ENCODE results near the gene HERC2.
"Not testable (repeated sequence)": the region's sequence is repeated elsewhere in the genome, so short reads cannot be mapped to it uniquely, and the experiment has no call there.

The HERC2 gene

GRCh38 chr15:28168405-28169121, 153.4 kb downstream of the HERC2 start:
- H2AK5ac ChIP-seq (ENCODE audit: low read length); H3K79me2 ChIP-seq (ENCODE audit: control insufficient read depth, insufficient read depth, low read length); H2BK120ac ChIP-seq (ENCODE audit: low read depth, low read length); H3K4ac ChIP-seq (ENCODE audit: low read depth, low read length); H3K4me2 ChIP-seq (ENCODE audit: low read length); H4K5ac ChIP-seq (ENCODE audit: low read length); DNase-seq; H2BK5ac ChIP-seq (ENCODE audit: low read length); H3K56ac ChIP-seq (ENCODE audit: low read length); H3K23ac ChIP-seq (ENCODE audit: low read length); H3K4me1 ChIP-seq (ENCODE audit: control insufficient read depth, low read depth, low read length); H3K18ac ChIP-seq (ENCODE audit: low read length); H3K4me3 ChIP-seq (ENCODE audit: low read length); H3K9ac ChIP-seq (ENCODE audit: low read length); H2BK15ac ChIP-seq (replicated peaks; ENCODE audit: low read depth); H3K27me3 ChIP-seq (ENCODE audit: insufficient read depth, low read length, poor library complexity); H3K79me1 ChIP-seq (ENCODE audit: low read length); H4K8ac ChIP-seq (ENCODE audit: low read depth, low read length); H3K27ac ChIP-seq (ENCODE audit: low read depth, low read length); H3K36me3 ChIP-seq (ENCODE audit: control insufficient read depth, insufficient read depth, low read length): not testable (repeated sequence)
- WGBS (ENCODE audit: extremely low coverage, insufficient coverage, low lambda C conversion rate) = no CpG with 5 or more reads among the region's 16 CpGs

DNA sequence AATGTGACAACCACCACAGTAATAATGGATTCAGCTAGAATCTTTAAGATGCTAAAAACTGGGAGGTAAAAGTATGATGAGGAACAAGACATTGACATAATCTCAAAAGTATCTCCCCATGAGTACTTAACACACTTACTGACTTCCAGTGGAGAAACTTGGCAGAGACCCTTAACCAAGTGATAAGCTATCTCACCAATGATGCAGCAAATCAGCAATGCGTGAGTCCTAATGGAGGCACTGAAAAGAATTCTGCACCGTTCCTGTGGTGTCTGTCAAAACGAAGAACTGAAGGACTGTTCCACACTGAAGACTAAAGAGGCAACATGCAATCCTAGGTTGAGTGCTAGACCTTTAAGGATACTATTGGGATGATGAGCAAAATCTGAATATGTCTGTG, 154.9 kb downstream of the HERC2 start:
- peak; percentile 49 for DNase-seq
- Histone ChIP-seq H2BK5ac (ENCODE audit: low read length) (no peak overlapping the region), H3K4me3 (ENCODE audit: low read length) (no peak overlapping the region), H3K36me3 (ENCODE audit: control insufficient read depth, insufficient read depth, low read length) (peaks cover 8% of the 10 kb centered on the region), H3K79me1 (ENCODE audit: low read length) (no peaks in the 10 kb centered on the region), H3K79me2 (ENCODE audit: control insufficient read depth, insufficient read depth, low read length) (no peaks in the 10 kb centered on the region), H3K9ac (ENCODE audit: low read length) (no peak overlapping the region), H3K27ac (ENCODE audit: low read depth, low read length) (no peak overlapping the region), H3K18ac (ENCODE audit: low read length) (no peak overlapping the region), H3K56ac (ENCODE audit: low read length) (no peak overlapping the region), H3K27me3 (ENCODE audit: insufficient read depth, low read length, poor library complexity) (no peaks in the 10 kb centered on the region), H2BK15ac (replicated peaks; ENCODE audit: low read depth) (no peak overlapping the region), H3K4me1 (ENCODE audit: control insufficient read depth, low read depth, low read length) (no peaks in the 10 kb centered on the region), H4K8ac (ENCODE audit: low read depth, low read length) (no peak overlapping the region), H3K4ac (ENCODE audit: low read depth, low read length) (no peak overlapping the region), H4K5ac (ENCODE audit: low read length) (no peak overlapping the region), H2BK120ac (ENCODE audit: low read depth, low read length) (no peak overlapping the region), H3K4me2 (ENCODE audit: low read length) (no peak overlapping the region), H3K23ac (ENCODE audit: low read length) (no peak overlapping the region), H2AK5ac (ENCODE audit: low read length) (no peak overlapping the region)
- WGBS (ENCODE audit: extremely low coverage, insufficient coverage, low lambda C conversion rate) = no CpG with 5 or more reads among the region's 3 CpGs

- Histone ChIP-seq H4K8ac (ENCODE audit: low read depth, low read length) (no peak overlapping the region), H3K4me2 (ENCODE audit: low read length) (no peak overlapping the region), H3K23ac (ENCODE audit: low read length) (no peak overlapping the region), H3K36me3 (ENCODE audit: control insufficient read depth, insufficient read depth, low read length) (peaks cover 12% of the 10 kb centered on the region), H3K56ac (ENCODE audit: low read length) (no peak overlapping the region), H3K27ac (ENCODE audit: low read depth, low read length) (no peak overlapping the region), H3K4me3 (ENCODE audit: low read length) (no peak overlapping the region), H2AK5ac (ENCODE audit: low read length) (no peak overlapping the region), H2BK5ac (ENCODE audit: low read length) (no peak overlapping the region), H4K5ac (ENCODE audit: low read length) (no peak overlapping the region), H2BK120ac (ENCODE audit: low read depth, low read length) (no peak overlapping the region), H3K9ac (ENCODE audit: low read length) (no peak overlapping the region), H3K4me1 (ENCODE audit: control insufficient read depth, low read depth, low read length) (no peaks in the 10 kb centered on the region), H3K18ac (ENCODE audit: low read length) (no peak overlapping the region), H3K4ac (ENCODE audit: low read depth, low read length) (no peak overlapping the region), H2BK15ac (replicated peaks; ENCODE audit: low read depth) (no peak overlapping the region), H3K79me1 (ENCODE audit: low read length) (no peaks in the 10 kb centered on the region), H3K27me3 (ENCODE audit: insufficient read depth, low read length, poor library complexity) (no peaks in the 10 kb centered on the region), H3K79me2 (ENCODE audit: control insufficient read depth, insufficient read depth, low read length) (no peaks in the 10 kb centered on the region)
- WGBS (ENCODE audit: extremely low coverage, insufficient coverage, low lambda C conversion rate) = no CpG with 5 or more reads among the region's 1 CpG
- no peak for DNase-seq
Observed at GRCh38 chr15:28165791-28166190, 156.2 kb downstream of the HERC2 start.

DNA sequence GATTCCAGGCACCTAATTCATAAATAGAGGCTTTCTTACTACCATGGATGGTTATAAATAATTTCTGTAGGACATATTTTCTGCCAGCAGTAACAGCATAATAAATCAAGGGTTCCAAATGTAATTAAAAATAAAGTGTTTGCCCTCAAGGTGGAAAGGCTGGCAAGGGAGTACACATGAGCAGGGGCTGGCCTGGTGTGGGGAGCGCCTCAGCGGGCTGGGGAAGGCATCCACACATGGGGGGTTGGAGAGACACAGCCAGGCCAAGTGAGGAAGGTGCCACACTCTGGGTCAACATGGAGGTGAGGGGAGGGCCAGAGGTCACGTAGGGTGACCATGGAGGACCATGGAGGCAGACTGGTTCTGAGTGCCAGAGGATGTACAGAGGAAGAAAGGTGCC, 157.1 kb downstream of the HERC2 start:
- Histone ChIP-seq H3K9ac (ENCODE audit: low read length) (no peak overlapping the region), H3K56ac (ENCODE audit: low read length) (no peak overlapping the region), H2BK5ac (ENCODE audit: low read length) (no peak overlapping the region), H3K4ac (ENCODE audit: low read depth, low read length) (no peak overlapping the region), H3K23ac (ENCODE audit: low read length) (no peak overlapping the region), H2AK5ac (ENCODE audit: low read length) (no peak overlapping the region), H3K4me3 (ENCODE audit: low read length) (no peak overlapping the region), H2BK15ac (replicated peaks; ENCODE audit: low read depth) (no peak overlapping the region), H3K4me1 (ENCODE audit: control insufficient read depth, low read depth, low read length) (no peaks in the 10 kb centered on the region), H4K8ac (ENCODE audit: low read depth, low read length) (no peak overlapping the region), H2BK120ac (ENCODE audit: low read depth, low read length) (no peak overlapping the region), H3K4me2 (ENCODE audit: low read length) (no peak overlapping the region), H3K79me2 (ENCODE audit: control insufficient read depth, insufficient read depth, low read length) (no peaks in the 10 kb centered on the region), H3K27ac (ENCODE audit: low read depth, low read length) (no peak overlapping the region), H4K5ac (ENCODE audit: low read length) (no peak overlapping the region), H3K36me3 (ENCODE audit: control insufficient read depth, insufficient read depth, low read length) (peaks cover 12% of the 10 kb centered on the region), H3K27me3 (ENCODE audit: insufficient read depth, low read length, poor library complexity) (no peaks in the 10 kb centered on the region), H3K18ac (ENCODE audit: low read length) (no peak overlapping the region), H3K79me1 (ENCODE audit: low read length) (no peaks in the 10 kb centered on the region)
- WGBS (ENCODE audit: extremely low coverage, insufficient coverage, low lambda C conversion rate) = no CpG with 5 or more reads among the region's 3 CpGs
- no peak for DNase-seq

DNA sequence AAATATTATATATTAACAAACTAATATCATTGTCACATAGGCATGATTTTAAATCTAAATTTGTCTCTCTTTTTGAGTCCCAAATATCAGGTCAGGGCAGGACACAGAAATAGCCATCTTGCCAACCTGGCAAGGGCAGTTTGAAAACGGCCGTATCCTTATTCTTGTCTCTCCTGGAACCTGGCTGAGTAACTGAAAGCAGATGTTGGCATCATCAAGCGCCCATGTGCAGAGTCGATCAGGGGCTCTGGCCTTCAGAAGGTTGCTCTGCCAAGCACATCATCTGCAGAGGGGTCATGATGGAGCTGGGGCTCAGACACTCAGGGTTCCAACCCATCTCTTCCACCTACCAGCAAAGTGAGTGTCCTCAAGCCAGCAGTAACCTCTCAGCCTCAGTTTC, 167.7 kb downstream of the HERC2 start:
- no peak for DNase-seq
- no CpG with 5 or more reads among the region's 4 CpGs for WGBS (ENCODE audit: extremely low coverage, insufficient coverage, low lambda C conversion rate)
- Histone ChIP-seq H3K23ac (ENCODE audit: low read length) (no peak overlapping the region), H4K5ac (ENCODE audit: low read length) (no peak overlapping the region), H3K9ac (ENCODE audit: low read length) (no peak overlapping the region), H3K4me3 (ENCODE audit: low read length) (no peak overlapping the region), H3K36me3 (ENCODE audit: control insufficient read depth, insufficient read depth, low read length) (no peaks in the 10 kb centered on the region), H2BK15ac (replicated peaks; ENCODE audit: low read depth) (no peak overlapping the region), H3K56ac (ENCODE audit: low read length) (no peak overlapping the region), H3K79me1 (ENCODE audit: low read length) (peaks cover 4% of the 10 kb centered on the region), H2AK5ac (ENCODE audit: low read length) (no peak overlapping the region), H3K79me2 (ENCODE audit: control insufficient read depth, insufficient read depth, low read length) (peaks cover 10% of the 10 kb centered on the region), H2BK120ac (ENCODE audit: low read depth, low read length) (no peak overlapping the region), H2BK5ac (ENCODE audit: low read length) (no peak overlapping the region), H3K27me3 (ENCODE audit: insufficient read depth, low read length, poor library complexity) (no peaks in the 10 kb centered on the region), H3K4ac (ENCODE audit: low read depth, low read length) (no peak overlapping the region), H3K18ac (ENCODE audit: low read length) (no peak overlapping the region), H4K8ac (ENCODE audit: low read depth, low read length) (no peak overlapping the region), H3K4me1 (ENCODE audit: control insufficient read depth, low read depth, low read length) (no peaks in the 10 kb centered on the region), H3K4me2 (ENCODE audit: low read length) (no peak overlapping the region), H3K27ac (ENCODE audit: low read depth, low read length) (no peak overlapping the region)
